ENCODE data around the gene PRPF6.

The PRPF6 gene

GRCh38 chr20:64022671-64023360, 41.9 kb downstream of the PRPF6 start:
- DNase-seq = no peak

- no peak for DNase-seq
Observed at GRCh38 chr20:64023361-64024140, 42.6 kb downstream of the PRPF6 start.

GRCh38 chr20:64024141-64024990, 43.4 kb downstream of the PRPF6 start:
- DNase-seq = no peak

- DNase-seq = no peak
Observed at GRCh38 chr20:64025101-64025825, 44.3 kb downstream of the PRPF6 start.

- no peak for DNase-seq
Observed at GRCh38 chr20:64025826-64026412, 45.0 kb downstream of the PRPF6 start.

GRCh38 chr20:64027981-64028685, 47.2 kb downstream of the PRPF6 start:
- DNase-seq = no peak

GRCh38 chr20:64029293-64030117, 48.6 kb downstream of the PRPF6 start:
- no peak for DNase-seq

GRCh38 chr20:64030371-64031134, 49.6 kb downstream of the PRPF6 start:
- DNase-seq = no peak

GRCh38 chr20:64031822-64032314, 50.9 kb downstream of the PRPF6 start:
- DNase-seq = no peak

- no peak for DNase-seq
Observed at GRCh38 chr20:64032706-64033624, 52.0 kb downstream of the PRPF6 start.

GRCh38 chr20:64033981-64034493, 53.1 kb downstream of the PRPF6 start:
- DNase-seq = no peak

- DNase-seq = no peak
Observed at GRCh38 chr20:64035066-64035932, 54.4 kb downstream of the PRPF6 start.

- no peak for DNase-seq
Observed at GRCh38 chr20:64035933-64036345, 55.0 kb downstream of the PRPF6 start, which contains the start of gene C20orf204. Gene C20orf204, plus strand, starts transcription at chr20:64036182. Its CDS starts 142 bp downstream, at chr20:64036324.

GRCh38 chr20:64036346-64037198, 55.6 kb downstream of the PRPF6 start:
- DNase-seq = no peak

- DNase-seq = no peak
Observed at GRCh38 chr20:64037199-64037497, 56.2 kb downstream of the PRPF6 start.

GRCh38 chr20:64037498-64038213, 56.7 kb downstream of the PRPF6 start:
- peak; percentile 64 for DNase-seq

Data from DMS53 (cell line).